A673 (cell line): ENCODE data around the gene CLASP1.

Experiments used
- EZH2 ChIP-seq: fragments of 200-600 bp; sonication (generic); IDR thresholded peaks from 2 replicates; pipeline ENCODE4 v1.6.1; 2017; ENCODE audit warnings: borderline replicate concordance, low read depth, mild to moderate bottlenecking, mixed read lengths, antibody characterized with exemption, low read length; ENCODE audit not compliant: poor library complexity, severe bottlenecking
- TF ChIP-seq, protein P1 (sequence below): fragments of 300-800, 200-600 bp; sonication (generic); conservative IDR thresholded peaks from 2 replicates; pipeline ENCODE4 v1.5.1; 2017; ENCODE audit warnings: low read depth, mild to moderate bottlenecking, antibody characterized with exemption, low read length, moderate library complexity, mixed read lengths

DNA sequence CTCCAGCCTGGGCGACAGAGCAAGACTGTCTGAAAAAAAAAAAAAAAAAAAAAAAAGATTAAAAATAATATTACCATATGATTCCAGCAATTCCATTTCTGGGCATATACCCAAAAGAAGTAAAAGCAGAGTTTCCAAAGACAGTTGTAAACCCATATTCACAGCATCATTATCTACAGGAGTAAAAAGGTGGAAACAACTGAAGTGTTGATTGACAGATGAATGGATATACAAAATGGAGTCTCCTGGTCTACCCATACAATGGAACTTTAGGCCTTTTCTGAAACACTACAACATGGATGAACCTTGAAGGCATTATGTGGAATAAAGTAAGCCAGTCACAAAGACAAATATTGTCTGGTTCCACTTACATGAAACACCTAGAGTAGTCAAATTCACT is 112.9 kb downstream of the CLASP1 start:
- TF ChIP-seq, protein P1, sequence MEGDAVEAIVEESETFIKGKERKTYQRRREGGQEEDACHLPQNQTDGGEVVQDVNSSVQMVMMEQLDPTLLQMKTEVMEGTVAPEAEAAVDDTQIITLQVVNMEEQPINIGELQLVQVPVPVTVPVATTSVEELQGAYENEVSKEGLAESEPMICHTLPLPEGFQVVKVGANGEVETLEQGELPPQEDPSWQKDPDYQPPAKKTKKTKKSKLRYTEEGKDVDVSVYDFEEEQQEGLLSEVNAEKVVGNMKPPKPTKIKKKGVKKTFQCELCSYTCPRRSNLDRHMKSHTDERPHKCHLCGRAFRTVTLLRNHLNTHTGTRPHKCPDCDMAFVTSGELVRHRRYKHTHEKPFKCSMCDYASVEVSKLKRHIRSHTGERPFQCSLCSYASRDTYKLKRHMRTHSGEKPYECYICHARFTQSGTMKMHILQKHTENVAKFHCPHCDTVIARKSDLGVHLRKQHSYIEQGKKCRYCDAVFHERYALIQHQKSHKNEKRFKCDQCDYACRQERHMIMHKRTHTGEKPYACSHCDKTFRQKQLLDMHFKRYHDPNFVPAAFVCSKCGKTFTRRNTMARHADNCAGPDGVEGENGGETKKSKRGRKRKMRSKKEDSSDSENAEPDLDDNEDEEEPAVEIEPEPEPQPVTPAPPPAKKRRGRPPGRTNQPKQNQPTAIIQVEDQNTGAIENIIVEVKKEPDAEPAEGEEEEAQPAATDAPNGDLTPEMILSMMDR, result no peak
- TF ChIP-seq EZH2, result no peak
